GM18868 (cell line): ENCODE data around the gene FRMD5.

Experiments used
- ATAC-seq: cut with Tn5 transposase; IDR thresholded peaks from one replicate; pipeline ENCODE4 v1.9.1; 2021; ENCODE audit warnings: mild to moderate bottlenecking, moderate library complexity; ENCODE audit not compliant: unreplicated experiment

The FRMD5 gene

DNA sequence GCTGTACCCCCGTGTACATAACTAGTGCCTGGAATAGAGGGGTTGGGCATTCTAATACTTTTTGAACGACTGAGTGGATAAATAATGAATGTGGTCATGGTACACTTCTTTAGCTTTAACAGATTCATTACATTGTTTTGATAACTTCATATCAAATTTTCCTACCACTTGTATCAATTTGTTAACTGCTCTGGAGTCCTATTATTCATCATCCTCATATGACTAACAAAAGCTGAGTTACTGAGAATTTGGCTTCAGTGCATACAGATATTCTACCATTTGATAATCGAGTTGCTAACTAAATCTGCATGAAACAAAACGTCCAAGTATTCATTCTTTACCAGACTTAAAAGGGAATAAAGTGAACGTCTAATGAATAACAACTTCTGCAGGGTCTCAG is 31.7 kb downstream of the FRMD5 start:
- no peak for ATAC-seq

DNA sequence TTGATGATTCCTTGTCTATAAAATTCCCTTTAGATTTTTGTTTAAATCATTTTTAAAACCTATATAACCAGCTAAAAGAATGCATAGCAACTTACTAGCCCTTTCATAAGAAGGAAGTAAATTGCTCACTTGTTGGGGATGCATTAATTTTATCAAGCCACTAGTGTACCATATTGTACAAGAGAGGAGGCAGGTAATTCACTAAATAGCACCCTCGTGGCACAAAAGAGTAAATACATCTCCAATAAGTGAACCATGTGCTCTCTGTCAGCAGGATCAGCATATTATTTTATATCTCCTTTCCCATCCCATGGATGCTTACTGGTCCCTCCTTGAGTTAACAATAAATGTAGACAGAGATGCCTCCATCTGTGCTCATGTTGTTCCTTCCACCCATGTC is 34.3 kb downstream of the FRMD5 start:
- no peak for ATAC-seq

DNA sequence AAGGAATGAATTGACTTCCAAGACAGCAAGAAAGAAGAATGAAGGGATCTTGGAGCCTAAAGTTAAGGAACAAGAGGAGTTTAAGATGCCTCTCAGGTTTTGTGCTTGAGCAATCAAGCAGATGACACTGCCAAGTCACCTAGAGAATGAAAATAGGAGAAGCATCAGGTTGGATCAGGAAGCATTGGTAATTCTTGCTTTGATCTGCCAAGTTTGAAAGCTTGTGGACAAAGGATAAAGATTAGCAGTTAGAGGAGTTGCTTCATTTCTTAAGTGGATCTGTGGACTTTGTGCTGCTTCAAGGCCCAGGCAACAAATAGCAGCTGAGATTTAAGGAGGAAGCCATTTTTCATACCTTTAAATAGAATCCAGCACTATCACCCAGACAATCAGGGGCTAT is 35.6 kb downstream of the FRMD5 start:
- ATAC-seq, result no peak

DNA sequence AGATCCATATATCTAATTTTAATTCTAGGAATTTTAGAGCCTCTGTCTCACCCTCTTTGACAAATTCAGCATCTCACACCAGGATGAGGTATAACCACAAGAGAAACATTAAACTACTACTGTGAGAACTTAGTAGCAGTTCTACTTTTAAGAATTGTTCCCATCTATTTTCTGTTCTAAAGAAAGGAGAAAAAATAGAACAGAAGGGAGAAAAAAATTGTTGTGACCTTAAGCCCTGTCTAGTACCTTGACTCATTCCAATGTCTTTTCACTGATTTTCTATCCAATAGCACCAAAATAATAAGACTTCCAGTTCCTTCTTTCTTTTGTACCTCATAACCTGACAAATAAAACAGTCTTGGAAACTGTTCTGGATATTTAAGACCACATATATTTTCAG is 37.0 kb downstream of the FRMD5 start:
- no peak for ATAC-seq

DNA sequence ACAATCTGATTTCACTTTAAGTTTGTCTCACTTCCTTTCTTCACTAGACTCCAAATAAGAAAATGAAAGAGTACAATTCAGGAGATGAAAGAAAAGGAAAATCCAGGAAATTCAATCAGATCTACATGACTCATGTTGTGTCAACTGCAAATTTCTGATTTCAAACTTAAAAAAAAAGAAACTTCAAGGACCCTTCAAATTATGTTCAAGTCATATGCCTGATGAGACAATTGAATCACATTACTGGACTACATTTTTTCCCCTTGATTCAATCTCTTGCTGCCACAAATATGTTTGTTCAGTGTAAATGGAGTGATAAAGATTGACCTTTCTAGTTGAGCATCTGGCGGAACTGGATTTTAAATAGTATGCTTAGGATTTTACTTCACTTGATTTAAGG is 37.4 kb downstream of the FRMD5 start:
- no peak for ATAC-seq

DNA sequence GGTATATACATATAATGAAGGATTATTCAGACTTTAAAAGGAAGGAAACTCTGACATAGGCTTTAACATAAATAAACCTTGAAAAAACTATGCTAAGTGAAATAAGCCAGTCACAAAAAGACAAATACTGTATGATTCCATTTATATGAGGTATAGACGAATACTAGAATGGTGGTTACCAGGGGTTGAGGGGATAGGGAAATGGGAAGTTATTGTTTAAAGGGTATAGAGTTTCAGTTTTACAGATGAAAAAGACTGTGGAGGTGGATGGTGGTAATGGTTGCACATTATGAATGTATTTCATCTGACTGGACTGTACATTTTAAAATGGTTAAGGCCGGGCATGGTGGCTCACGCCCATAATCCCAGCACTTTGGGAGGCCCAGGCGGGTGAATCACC is 41.7 kb downstream of the FRMD5 start:
- ATAC-seq, result no peak

DNA sequence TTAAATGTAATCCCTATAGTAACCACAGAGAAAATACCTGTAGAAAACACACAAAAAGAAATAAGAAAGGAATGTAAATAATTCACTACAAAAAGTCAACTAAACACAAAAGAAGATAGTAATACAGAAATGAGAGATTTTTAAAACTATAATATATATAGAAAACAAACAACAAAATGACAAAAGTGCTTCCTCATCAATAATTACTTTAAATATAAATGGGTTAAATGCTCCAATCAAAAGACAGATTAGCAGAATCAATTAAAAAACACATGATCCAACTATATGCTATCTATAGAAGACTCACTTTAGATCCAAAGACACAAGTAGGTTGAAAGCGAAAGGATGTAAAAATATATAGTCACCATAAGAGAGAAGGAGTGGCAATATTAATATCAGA is 45.8 kb downstream of the FRMD5 start:
- no peak for ATAC-seq

DNA sequence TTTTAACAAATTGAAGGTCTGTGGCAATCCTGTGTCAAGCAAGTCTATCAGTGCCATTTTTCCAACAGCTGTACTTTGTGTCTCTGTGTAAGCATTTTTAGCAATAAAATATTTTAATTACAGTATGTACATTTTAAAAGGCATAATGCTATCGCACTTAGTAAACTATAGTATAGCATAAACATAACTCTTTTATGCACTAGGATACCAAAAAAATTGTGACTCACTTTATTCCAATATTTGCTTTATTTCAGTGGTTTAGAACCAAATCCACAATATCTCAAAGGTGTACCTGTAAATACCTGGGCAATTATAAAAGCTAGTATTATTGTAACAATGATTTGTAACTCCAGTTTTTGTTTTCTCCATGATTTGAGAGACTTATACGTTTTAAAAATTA is 46.5 kb downstream of the FRMD5 start:
- no peak for ATAC-seq

DNA sequence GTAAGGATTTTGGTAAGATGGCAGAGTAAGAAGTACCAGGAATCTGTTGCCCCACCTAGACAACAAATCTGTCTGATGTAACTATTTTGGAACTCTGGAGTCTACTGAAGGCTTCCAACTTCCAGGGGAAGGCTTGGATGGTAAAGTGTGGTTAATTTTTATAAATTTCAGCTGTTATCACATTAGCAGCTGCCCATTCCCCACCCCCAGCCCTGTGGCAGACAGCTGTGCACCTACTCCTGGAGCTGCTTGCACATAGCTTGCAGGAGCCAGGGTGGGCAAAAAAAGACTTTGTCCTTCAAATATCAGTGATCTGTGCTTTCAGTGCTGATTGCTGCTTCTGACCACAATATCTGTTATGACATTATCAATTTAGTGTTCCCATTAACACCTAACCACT is 47.4 kb downstream of the FRMD5 start:
- ATAC-seq, result no peak

DNA sequence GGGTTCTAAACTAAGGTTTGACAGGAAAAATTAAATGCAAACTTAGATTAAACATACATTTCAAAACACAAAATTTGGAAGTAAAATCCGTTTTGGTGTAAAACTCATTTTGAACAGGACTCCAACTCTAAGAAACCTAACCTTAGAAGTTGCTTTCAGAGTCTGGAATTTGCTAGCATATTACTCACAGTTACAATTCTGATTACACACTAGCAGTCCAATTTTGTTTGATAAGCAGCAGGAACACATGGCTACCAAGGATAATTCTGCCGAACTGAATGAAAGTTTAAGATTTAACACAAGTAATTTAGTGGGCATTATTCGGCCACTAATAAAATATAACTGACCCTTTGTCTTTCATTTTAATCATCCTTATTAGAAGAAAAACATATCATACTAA is 49.6 kb downstream of the FRMD5 start:
- no peak for ATAC-seq

DNA sequence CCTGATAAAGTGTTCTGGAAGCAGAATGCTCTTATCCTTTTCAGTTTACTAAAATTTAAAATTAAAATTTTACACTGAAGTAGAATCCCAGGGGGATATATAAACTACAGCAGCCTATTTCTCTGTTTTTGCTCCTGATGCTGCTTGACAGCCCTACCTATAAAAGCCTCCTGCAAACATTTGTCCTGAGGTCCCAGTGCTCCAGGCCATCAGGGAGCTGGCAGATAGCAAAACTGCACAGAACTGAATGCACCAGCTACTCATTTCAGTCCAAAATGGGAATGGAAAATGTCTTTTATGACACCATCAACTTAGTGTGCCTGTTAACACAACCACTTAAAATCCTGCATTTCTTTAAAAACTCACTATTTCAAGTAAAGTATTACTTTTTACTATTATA is 50.1 kb downstream of the FRMD5 start:
- ATAC-seq, result no peak

DNA sequence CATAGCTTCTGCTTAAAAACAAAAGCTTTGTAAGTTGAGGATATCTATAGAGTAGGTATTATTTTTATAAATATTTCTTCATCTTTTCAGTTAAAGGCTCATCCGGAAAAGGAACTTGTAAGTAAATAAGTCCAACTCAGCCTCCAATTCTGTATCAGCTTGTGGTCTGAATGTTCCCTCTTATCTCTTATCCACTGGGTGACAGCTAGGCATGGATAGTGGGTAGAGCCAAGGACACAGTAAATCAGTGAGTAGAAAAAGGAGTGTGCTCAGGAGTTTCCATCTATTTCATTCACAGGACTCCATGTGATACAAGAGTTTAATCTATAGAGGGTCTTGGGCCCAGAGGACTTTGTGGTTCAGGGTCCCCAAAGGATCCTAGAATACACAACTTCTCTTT is 50.9 kb downstream of the FRMD5 start:
- no peak for ATAC-seq

DNA sequence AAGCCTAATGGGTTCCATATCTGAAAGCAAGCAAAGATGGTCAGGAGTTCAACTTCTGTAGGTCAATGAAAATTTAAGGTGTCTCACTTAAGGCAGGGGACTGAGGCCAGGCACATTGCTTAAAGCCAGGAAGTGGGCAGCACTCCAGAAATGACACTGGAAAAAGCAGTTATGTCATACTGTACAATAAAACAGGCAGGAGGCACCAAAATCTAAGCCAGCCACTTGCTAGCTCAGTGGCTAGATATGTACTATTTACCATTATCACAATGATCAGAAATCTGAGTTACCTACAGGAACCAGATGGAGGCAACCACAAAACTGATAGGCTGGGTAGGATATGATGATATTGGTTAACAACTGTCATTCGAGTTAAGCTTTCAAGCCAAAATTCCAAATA is 57.3 kb downstream of the FRMD5 start:
- ATAC-seq, result no peak

DNA sequence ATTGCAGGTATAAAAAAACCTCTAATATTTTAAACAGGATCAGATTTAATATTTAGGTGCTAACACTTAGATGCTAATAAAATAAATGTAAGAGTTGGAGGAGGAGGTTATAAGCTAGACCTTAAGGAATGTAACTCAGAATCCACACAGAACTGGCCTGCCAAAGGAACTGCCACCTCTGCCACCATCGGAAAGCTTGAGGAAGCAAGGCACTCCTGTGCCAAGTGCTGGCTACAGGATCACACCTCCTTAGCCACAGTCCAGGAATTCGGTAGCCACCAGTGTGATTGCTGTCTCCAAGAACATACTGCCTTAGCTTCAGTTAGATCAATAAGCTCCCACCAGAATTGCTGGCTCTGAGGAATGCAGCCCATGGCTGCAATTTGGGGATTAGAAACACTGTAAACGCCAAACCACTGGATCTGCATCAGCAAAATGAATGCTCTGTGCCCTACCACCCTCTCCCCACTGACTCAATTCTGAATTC is 58.0 kb downstream of the FRMD5 start:
- no peak for ATAC-seq

DNA sequence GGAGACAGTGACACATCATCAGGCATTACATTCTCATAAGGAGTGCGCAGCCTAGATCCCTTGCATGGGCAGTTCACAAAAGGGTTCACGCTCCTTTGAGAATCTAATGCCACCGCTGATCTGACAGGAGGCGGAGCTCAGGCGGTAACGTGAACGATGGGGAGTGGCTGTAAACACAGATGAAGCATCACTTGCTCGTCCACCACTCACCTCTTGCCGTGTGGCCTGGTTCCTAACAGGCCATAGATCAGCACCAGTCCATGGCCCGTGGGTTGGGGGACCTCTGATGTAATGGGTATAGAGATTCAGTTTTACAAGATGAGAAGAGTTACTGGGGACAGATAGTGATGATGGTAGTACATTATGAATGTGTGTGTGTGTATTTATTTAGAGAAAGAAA is 63.0 kb downstream of the FRMD5 start:
- ATAC-seq, result no peak

DNA sequence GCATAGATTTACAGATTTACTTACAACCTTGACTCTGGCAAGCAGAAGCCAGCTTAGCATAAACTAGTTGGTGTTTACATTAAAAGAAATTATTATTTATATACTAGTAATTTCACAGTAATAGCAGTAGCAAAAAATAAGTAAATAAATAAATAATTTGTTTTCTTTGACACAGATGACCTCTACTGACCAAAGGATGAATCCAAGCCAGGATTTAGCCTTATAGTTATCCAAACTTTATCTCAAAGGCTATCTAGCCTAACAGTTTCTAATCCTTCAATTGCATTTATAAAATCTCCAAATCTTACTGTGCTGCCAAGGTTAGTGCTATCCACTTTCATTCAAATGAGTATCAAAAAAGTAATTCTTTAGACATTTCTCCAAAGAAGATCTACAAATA is 64.3 kb downstream of the FRMD5 start:
- ATAC-seq, result no peak

DNA sequence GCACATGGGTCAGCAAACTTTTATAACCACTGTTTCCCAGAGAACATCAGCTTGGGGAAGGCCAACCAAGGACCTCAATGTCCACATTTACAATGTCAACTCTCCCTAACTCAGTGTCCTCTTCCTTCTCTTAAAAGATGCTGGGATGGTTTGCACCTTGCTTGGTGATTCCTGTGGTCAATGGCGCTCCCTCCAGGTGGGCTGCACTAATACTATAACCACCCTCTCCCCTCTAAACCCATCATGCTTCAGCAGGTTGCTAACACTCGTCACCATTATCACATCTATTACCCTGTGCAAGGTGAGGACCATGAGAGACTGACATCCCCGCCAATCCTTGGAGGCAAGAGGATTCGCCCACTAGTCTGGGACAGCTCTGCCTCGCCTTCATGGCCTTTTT is 65.2 kb downstream of the FRMD5 start:
- ATAC-seq, result no peak

DNA sequence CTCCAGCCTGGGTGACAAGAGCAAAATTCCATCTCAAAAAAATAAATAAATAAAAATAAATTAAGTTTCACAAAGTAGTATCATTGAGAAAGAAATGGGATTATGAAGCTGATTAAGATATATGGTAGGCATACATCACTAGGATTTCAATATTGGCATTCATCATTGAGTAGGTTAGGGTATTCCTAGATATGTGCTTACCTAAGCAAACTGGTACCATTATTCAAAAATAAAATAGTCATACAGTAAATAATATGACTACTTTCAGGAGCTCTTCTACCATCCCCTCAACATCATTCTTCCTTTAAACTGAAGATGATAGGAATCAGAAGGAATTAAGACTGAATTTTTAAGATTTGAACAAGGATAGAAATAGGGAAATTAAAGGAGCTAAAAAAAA is 66.6 kb downstream of the FRMD5 start:
- ATAC-seq, result no peak

DNA sequence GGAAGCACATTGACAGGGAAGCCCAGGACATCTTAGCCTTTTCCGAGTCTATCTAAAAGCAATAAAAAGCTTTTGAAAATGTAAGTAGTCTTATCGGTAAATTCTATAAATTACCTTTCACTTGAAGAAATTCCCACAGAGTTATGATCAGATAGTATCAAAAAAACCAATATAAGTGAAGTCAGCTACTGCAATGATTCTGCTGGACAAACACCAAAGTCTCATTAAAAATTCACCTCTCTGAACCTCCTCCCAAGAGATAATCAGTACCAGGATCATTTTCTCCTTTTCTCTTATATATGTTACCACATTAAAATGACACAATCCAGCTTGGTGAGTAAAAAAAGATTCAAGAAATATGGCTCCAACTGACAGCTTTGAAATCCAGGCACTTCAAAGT is 69.2 kb downstream of the FRMD5 start:
- no peak for ATAC-seq

DNA sequence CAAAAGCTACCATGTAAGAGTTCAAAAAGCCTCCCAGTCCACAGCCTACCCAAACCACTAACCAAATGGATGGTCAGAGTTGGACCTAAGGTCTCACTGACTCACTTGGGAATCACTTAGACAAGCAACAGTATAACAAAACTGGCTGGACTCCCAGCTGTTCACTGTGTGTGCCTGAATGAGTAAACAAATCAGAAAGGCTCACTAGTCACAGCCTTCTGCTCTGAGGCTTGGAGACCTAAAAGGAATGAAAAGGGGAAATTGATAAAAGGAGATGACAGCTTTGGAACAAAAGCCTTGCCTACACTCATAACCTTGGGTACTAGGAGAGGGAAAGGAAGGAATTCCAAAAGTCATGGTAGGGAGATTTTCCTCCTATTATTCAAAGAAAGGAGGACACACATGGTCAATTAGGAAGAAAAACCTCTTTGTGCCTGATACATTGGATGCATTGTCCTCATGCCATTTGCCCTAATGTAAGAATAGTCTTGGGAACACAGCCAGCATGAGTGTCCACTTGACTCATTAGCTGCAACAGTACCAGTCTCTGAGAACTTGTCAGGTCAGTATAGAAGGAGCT is 92.3 kb downstream of the FRMD5 start:
- no peak for ATAC-seq

DNA sequence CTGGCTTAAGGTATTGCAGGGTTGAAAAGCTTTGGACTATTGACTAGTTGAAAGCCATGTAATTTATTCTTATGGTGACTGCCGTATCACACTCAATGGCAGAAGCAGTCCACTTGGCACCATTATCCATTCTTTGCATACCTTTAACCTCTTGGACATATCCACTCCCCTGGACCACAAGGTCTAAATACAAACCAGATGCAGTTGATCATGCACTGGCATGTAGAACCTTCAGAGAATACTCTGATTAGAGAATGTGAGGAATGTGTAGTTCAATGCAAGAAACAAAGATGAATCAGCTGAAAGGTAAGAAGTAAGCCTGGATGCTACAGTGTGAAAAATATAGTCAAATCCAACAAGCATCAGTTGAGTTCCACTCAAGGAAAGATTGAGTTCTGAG is 93.1 kb downstream of the FRMD5 start:
- no peak for ATAC-seq

DNA sequence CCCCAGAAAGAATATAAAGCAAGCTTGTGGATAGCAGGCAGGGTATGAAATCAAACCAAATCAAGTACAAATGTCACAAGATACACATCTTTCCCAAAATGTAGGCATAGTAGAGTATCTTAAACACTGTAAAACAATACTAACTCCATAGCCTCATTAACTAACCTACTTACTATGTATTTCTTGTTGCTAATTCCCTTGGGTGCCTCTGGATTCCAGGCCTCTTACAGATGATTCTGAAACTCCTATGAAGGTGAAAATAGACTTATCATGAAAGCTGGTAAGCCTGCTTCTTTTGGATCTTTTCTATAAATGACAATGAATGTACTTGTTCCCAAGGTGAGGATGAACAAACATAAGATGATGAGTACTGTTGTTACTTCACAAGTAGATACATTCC is 93.8 kb downstream of the FRMD5 start:
- ATAC-seq, result no peak

DNA sequence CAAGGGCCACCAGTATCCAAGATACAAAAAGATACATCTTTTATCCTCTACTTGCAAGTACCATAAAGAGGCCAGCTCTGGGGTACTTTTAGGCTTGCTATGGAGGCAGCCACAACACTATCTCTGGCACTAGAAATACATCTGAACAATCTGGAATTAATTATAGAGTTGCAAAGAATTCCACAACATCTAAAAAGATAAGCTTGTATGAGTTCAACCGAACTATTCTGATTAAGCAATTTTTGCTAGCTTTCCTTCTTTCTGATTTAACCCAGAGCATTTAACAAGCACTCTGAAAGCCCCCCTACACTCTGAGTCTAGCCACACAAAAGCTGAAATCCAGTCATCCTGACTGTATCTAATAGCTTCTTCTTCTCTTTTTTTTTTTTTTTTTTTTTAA is 95.4 kb downstream of the FRMD5 start:
- ATAC-seq, result no peak

DNA sequence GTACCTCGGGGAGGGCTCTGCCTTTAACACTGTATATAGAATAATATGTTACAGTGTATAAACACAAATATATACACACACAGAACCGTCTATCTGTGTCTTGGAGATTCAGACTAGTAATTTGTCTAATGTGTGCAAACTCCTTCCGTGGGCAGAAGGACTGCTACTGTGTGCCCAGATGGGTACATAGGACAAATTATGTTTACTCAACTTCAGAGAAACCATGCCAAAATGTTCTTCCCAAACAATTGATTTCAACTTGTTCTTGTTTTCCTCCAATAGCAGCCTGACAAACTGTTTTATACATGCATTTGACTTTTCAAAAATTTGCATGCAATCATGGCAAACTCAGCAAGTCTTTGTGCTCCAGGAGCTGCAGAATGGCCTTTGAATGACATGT is 97.5 kb downstream of the FRMD5 start:
- ATAC-seq, result no peak
